Endothelial cell of umbilical vein (primary cell): Measurements from ENCODE around the gene GABRQ.

Experiments
- CTCF ChIP-seq, 2 donors: IDR thresholded peaks; 1 replicate in 1 of 2; 2 replicates in 1 of 2; pipeline ENCODE4 v1.5.1; 2011; ENCODE audit warnings: low read length in 2 of 2, mild to moderate bottlenecking in 2 of 2, moderate library complexity in 2 of 2, control low read depth in 1 of 2, inconsistent platforms in 1 of 2, low read depth in 1 of 2; ENCODE audit not compliant: insufficient read depth in 1 of 2; ENCODE audit errors: extremely low read depth in 1 of 2
- POLR2AphosphoS5 ChIP-seq: IDR thresholded peaks from 2 replicates; pipeline ENCODE4 v1.6.1; 2012; ENCODE audit warnings: low read depth, mild to moderate bottlenecking, control low read depth, low read length, moderate library complexity; ENCODE audit not compliant: insufficient read depth

GRCh38 chrX:152652467-152652866 is 14.8 kb downstream of the GABRQ start:
- TF ChIP-seq CTCF (IDR thresholded peaks at IDR 0.05; ENCODE audit: extremely low read depth in 1 of 2, insufficient read depth in 1 of 2, low read depth in 1 of 2, low read length in 2 of 2) (no peak), POLR2AphosphoS5 (no peak)
